Tibial nerve (tissue), 4 donors: ENCODE data around the gene TRIM61. TPM values are rescaled to one million over a fixed set of nuclear protein-coding genes. Genes with fewer than 3 reads are reported as not detected.
"Not testable (repeated sequence)": the region's sequence is repeated elsewhere in the genome, so short reads cannot be mapped to it uniquely, and the experiment has no call there.

Experiments
- DNase-seq, 2 donors: peaks; one replicate each; pipeline ENCODE4 v3.0.0-alpha.2; 2019; ENCODE audit warnings: low spot score in 2 of 2
- H3K27ac ChIP-seq, 4 donors: fragments of 200-600 bp; sonication (generic) in 3 of 4; one replicate each; pipeline ENCODE4 v1.5.1; 2017 to 2019; ENCODE audit warnings: mild to moderate bottlenecking in 1 of 4
- H3K27me3 ChIP-seq, 2 donors: fragments of 200-600 bp; sonication (generic) in 1 of 2; one replicate each; pipeline versions ENCODE4 v1.5.1 to v1.6.0; 2017 to 2019
- H3K36me3 ChIP-seq, 3 donors: fragments of 200-600 bp; sonication (generic); one replicate each; pipeline ENCODE4 v1.5.1; 2018 to 2019
- H3K4me1 ChIP-seq, 4 donors: fragments of 200-600 bp; sonication (generic) in 3 of 4; one replicate each; pipeline ENCODE4 v1.5.1; 2017 to 2019
- H3K4me3 ChIP-seq, 4 donors: fragments of 200-600 bp; sonication (generic) in 3 of 4; one replicate each; pipeline ENCODE4 v1.5.1; 2017 to 2019; ENCODE audit warnings: mild to moderate bottlenecking in 1 of 4, moderate library complexity in 1 of 4
- H3K9me3 ChIP-seq, 4 donors: fragments of 200-600 bp; sonication (generic) in 3 of 4; one replicate each; pipeline ENCODE4 v1.5.1; 2017 to 2019
- CTCF ChIP-seq, 5 experiments: fragments of 200-600 bp in 3 of 5; fragments of 450-650 bp in 2 of 5; sonication (generic) in 3 of 5; IDR thresholded peaks; one replicate each; pipeline ENCODE4 v1.5.1; 2016 to 2019; ENCODE audit warnings: antibody characterized with exemption in 5 of 5, mild to moderate bottlenecking in 3 of 5, moderate library complexity in 2 of 5
- EP300 ChIP-seq, 2 donors: sonication (generic); formaldehyde crosslinking; IDR thresholded peaks; one replicate each; pipeline ENCODE4 v1.6.1; 2017; ENCODE audit warnings: antibody characterized with exemption in 2 of 2, mild to moderate bottlenecking in 1 of 2
- POLR2A ChIP-seq, 2 donors: fragments of 450-650 bp; IDR thresholded peaks; one replicate each; pipeline ENCODE4 v1.6.1; 2017; ENCODE audit warnings: antibody characterized with exemption in 2 of 2, mild to moderate bottlenecking in 2 of 2, moderate library complexity in 2 of 2
- WGBS, 2 donors: methylation state at CpG; one replicate each; pipeline ENCODE4 v1.1.5; 2018; 5-methylcytosine and 5-hydroxymethylcytosine counted together
- total RNA-seq, 4 donors: library from RNA; depleted of rRNA; stranded (reverse); fragments of >200 nt; gene quantifications; one replicate each; pipeline ENCODE4 v1.1.0, GENCODE V29; 2016

Gene TRIM61
- total RNA-seq, 4 donors from 2014 or later, result 1.0 TPM; not detected in 3

GRCh38 chr4:165005352-165005925 lies 28.0 kb upstream of the TRIM61 start:
- TF ChIP-seq POLR2A (IDR thresholded peaks at IDR 0.05) (no peak), CTCF (IDR thresholded peaks at IDR 0.05) (no peak), EP300 (IDR thresholded peaks at IDR 0.05) (no peak)
- H3K9me3 ChIP-seq, result no peaks in the 10 kb centered on the region
- no peak overlapping the region for H3K27ac ChIP-seq
- H3K4me1 ChIP-seq, result no peaks in the 10 kb centered on the region
- whole genome bisulfite sequencing, 2 donors, result 81 to 89% methylated on average over 6 of the region's 6 CpGs
- no peaks in the 10 kb centered on the region for H3K27me3 ChIP-seq
- no peak overlapping the region for H3K4me3 ChIP-seq
- no peak for DNase-seq
- H3K36me3 ChIP-seq, result no peaks in the 10 kb centered on the region

GRCh38 chr4:165001957-165002356 lies 24.5 kb upstream of the TRIM61 start:
- 80 to 82% methylated on average over 4 of the region's 4 CpGs for WGBS, 2 donors
- H3K27ac ChIP-seq, result not testable (repeated sequence)

DNA sequence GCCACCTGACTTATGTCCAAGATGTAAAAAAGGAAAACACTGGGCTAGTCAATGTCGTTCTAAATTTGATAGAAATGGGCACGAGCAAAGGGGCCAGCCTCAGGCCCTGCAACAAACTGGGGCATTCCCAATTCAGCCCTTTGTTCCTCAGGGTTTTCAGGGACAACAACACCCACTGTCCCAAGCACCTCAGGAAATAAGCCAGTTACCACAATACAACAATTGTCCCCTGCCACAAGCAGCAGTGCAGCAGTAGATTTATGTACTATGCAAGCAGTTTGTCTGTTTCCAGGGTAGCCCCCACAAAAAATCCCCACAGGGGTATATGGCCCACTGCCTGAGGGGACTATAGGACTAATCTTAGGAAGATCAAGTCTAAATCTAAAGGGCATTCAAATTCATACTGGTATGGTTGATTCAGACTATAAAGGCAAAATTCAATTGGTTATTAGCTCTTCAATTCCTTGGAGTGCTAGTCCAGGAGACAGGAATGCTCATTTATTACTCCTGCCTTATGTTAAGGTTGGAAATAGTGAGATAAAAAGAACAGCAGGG lies 21.1 kb upstream of the TRIM61 start:
- H3K27me3 ChIP-seq, H3K36me3 ChIP-seq, H3K4me1 ChIP-seq, DNase-seq, H3K9me3 ChIP-seq, H3K4me3 ChIP-seq: not testable (repeated sequence)
- H3K27ac ChIP-seq, result peak overlapping the region in 2 of 4 donors; percentile 41 to 46
- 39 to 50% methylated on average over 2 of the region's 2 CpGs for WGBS, 2 donors

More at GRCh38 chr4:165001957-165002356, 24.5 kb upstream of the TRIM61 start:
- H3K4me3 ChIP-seq, H3K36me3 ChIP-seq, DNase-seq, H3K27me3 ChIP-seq, H3K9me3 ChIP-seq, H3K4me1 ChIP-seq: not testable (repeated sequence)

DNA sequence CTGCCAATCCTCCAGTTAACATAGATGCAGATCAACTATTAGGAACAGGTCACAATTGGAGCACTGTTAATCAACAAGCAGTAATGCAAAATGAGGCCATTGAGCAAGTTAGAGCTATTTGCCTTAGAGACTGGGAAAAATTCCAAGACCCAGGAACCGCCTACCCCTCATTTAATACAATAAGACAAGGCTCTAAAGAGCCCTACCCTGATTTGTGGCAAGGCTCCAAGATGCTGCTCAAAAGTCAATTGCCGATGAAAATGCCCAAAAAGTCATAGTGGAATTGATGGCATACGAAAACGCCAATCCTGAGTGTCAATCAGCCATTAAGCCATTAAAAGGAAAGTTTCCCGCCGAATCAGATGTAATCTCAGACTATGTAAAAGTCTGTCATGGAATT lies 20.5 kb upstream of the TRIM61 start:
- no peaks in the 10 kb centered on the region for H3K27me3 ChIP-seq
- no peak for DNase-seq
- H3K4me3 ChIP-seq, result no peak overlapping the region
- TF ChIP-seq POLR2A (IDR thresholded peaks at IDR 0.05) (no peak), CTCF (IDR thresholded peaks at IDR 0.05) (no peak), EP300 (IDR thresholded peaks at IDR 0.05) (no peak)
- WGBS, 2 donors, result 29 to 43% methylated on average over 6 of the region's 6 CpGs
- no peaks in the 10 kb centered on the region for H3K4me1 ChIP-seq
- no peaks in the 10 kb centered on the region for H3K36me3 ChIP-seq
- peak overlapping the region in 3 of 4 donors; percentile 19 to 46 (median 30) for H3K27ac ChIP-seq
- H3K9me3 ChIP-seq, result no peaks in the 10 kb centered on the region

- TF ChIP-seq EP300 (IDR thresholded peaks at IDR 0.05) (no peak), CTCF (IDR thresholded peaks at IDR 0.05) (no peak), POLR2A (IDR thresholded peaks at IDR 0.05) (no peak)
- DNase-seq, result no peak
- H3K9me3 ChIP-seq, result no peaks in the 10 kb centered on the region
- 76 to 77% methylated on average over 2 of the region's 2 CpGs for WGBS, 2 donors
- H3K36me3 ChIP-seq, result no peaks in the 10 kb centered on the region
- H3K4me1 ChIP-seq, result no peaks in the 10 kb centered on the region
- peak overlapping the region in 2 of 4 donors; percentile 19 to 46 for H3K27ac ChIP-seq
- H3K27me3 ChIP-seq, result no peaks in the 10 kb centered on the region
- H3K4me3 ChIP-seq, result no peak overlapping the region
These were observed 19.9 kb upstream of the TRIM61 start for GRCh38 chr4:164997324-164997723.

- WGBS, 2 donors, result 83 to 90% methylated on average over 6 of the region's 6 CpGs
These were observed 18.7 kb upstream of the TRIM61 start for GRCh38 chr4:164996123-164996522.

GRCh38 chr4:164990786-164991185 lies 13.3 kb upstream of the TRIM61 start:
- not testable (repeated sequence) for DNase-seq, H3K4me3 ChIP-seq, H3K27me3 ChIP-seq, H3K4me1 ChIP-seq, H3K9me3 ChIP-seq, H3K27ac ChIP-seq, H3K36me3 ChIP-seq
- 78 to 85% methylated on average over 10 of the region's 10 CpGs for WGBS, 2 donors

More at GRCh38 chr4:164996123-164996522, 18.7 kb upstream of the TRIM61 start:
- H3K9me3 ChIP-seq, H3K4me1 ChIP-seq, H3K36me3 ChIP-seq, DNase-seq, H3K27me3 ChIP-seq, H3K4me3 ChIP-seq, H3K27ac ChIP-seq: not testable (repeated sequence)
